GM21619 (cell line): ENCODE results near the gene PEMT.

Source experiments
- ATAC-seq: cut with Tn5 transposase; IDR thresholded peaks from one replicate; pipeline ENCODE4 v1.9.1; 2021; ENCODE audit not compliant: unreplicated experiment

Gene PEMT

DNA sequence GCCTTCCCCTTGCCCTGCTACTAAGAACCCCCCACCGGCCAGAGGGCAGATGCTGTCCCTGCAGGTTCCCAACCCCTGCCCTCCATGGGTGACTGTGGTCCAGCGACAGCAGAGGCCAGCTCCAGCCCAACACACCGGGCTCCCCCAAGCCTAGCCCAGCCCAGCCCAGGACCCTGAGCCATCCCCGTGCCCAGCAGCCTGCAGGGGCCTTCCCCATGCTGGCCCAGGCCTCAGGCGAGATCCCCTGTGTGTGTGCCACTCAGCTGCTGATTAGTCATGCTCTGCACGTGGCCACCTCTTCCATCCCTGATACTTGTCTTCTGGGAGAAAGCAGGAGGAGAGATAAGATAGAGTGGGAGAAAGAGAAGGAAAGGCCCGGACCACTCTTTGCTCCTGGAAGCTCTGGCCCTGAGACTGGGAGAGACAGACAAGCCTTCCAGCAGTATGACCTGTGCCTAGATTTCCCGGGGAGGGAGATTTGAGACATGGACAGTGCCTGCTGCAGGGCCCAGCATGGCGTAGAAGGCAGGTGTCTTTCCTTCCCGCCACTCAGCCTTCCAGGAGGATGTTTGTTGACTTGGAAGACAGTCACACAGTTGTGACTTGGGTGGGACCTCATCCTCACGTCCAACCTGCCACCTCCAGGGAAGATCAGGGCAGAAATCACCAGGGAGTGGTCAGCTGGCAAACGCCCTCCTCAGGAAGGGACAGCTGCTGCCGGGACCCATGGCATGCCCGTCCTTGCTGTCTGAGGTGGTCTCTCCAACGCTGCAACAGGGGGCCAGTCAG, 54.0 kb downstream of the PEMT start:
- no peak for ATAC-seq

DNA sequence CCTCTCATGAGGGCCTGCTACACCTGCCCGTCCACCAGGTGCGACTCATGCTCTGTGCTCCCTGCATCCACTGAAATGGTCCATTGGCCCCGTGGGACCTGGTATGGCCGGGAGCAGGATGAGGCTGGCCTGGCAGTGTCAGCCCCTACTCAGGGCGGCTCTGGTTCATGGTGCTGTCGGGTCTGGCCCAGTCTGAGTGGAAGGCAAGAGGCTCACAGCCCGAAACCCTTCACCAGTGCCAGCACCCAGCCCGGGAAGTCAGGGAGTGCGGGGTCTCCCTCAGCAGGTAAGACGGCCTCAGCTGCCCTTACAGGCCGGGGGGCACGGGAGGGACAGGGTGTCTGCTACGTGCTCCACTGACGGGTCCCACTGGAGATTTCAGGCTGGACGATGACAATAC, 54.8 kb downstream of the PEMT start:
- no peak for ATAC-seq

DNA sequence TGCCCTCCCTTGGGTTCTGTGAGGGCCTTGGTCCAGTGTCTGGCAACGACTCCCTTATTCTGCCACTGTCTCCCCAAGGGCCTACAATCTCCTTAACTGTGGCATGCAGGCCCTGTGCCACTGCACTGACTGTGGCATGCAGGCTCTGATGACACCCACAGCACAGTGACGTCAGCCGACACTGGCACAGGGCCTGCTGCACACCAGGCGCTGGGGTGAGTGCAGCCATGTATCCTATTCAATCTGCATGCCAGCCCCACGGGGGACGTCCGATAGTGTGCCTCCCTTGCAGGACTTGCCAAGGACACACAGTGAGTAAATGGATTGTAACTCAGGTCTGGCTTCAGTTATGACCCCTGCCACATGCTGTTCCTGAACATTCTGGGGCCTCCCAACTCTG, 55.6 kb downstream of the PEMT start:
- no peak for ATAC-seq

- no peak for ATAC-seq
Observed at GRCh38 chr17:17533901-17534441, 57.5 kb downstream of the PEMT start.

DNA sequence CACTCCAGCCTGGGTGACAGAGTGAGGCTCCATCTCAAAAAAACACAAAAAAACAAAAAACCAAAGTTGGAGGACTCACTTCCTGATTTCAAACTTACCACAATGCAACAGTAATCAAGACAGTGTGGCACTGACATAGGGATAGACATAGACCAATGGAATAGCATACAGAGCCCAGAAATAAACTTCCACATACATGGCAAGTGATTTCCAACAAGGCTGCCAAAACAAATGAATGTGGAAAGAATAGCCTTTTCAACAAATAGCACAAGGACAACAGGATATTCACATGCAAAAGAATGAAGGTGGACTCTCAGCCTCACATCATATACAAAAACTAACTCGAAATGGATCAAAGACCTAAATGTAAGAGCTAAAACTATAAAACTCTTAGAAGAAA, 58.5 kb downstream of the PEMT start:
- ATAC-seq, result no peak

DNA sequence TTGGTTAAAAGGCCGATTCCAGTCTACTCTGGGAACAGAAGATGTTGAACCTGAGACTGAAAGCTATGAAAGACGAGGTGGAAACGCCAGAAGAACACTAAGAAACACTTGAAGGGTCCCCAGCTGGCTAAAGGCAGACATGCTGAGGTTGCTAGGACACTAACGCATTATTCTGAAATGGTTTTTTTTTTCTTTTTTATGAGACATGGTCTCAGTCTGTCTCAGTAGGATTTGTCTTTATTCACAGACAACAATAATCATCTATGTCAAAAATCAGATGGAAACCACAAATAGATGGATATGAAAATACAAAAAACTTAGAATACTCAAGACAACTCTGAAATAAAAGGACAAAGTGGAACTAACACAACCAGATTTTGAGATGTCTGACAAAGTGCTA, 60.4 kb downstream of the PEMT start:
- no peak for ATAC-seq

DNA sequence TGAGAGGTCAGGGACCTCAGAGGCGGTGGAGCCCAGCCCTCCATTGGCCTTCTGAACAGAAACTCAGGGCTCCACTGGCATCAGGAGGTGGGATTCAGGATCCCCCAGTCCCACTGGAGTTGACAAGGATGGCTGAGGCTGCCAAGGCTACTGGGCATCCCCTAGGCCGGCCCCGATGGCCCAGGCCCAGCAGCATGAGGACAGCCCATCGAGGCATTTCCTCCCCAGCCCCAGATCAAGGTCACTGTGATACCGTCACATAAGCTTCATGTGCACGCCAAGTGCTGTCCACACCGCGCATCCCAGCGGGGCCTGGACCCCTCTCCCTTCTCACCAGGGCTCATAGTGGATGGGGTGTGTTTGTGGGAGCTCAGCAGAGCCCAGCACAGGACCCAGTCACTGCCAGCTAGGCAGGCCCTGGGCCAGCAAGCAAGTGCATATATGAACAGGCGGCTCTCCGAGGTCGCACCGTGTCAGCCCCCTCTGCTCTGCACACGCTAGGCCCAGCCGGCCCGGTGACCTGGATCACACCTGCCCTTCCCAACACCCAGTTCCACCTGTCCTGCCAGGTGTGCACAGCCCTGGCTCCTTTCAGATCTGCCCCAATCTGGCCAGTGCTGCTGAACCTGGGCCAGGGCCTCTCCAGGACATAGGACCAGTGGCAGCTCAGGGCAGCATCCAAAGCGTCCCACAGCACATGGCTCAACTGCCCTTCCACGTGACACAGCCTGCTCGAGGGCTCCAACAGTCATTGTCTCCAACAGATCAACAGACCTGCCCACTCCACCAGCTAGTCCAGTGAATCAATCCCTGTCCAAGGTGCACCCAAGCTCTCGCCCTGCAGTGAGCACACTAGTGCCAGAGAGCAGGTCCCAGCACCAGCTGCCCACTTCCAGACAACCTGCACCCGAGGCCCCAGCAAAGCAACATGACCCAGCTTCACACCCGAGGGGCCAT, 62.5 kb downstream of the PEMT start:
- ATAC-seq, result no peak

DNA sequence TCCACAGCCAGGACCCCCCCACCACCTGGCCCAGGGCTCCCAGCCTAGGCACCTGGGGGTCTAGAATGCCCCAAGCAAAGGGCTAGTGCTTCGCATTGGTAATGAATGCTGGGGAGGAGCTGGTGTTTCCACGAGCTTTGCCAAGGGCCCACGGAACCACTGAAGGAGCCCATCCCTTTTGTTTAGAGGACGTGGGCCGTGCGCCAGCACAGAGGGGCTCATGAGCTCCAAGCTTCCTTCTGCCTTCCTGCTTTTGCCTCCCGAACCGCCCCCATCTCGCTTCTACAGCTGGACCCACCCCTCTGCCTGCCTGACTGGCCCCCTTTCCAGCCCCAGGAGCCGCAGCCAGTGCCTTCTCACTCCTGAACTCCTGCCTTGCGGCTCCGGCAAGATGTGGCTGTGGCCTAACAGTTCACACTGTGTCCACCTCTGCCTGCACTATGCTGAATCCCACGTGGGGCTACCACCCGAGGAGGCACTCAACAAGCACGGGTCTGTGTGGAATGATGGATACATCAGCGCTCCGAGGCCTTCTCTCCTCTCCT, 63.5 kb downstream of the PEMT start:
- no peak for ATAC-seq

DNA sequence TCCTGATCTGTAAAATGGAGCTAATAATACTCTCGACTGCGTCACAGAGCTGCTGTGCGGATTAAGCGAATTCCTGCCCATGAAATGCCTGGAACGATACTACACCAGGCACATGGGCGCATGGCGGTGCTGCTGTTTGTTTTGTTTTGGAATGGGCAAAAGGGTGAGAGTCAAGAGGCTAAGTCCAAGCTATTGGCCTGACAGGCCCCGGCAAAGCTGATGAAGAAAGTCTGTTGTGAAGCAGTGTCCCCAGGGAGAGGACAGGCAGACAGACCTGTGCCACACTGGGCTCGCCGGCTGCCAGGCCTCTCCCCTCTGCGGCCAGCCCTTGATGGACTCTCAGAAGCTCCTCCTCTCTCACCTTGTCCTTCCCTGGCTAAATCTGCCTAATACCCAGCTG, 64.0 kb downstream of the PEMT start:
- ATAC-seq, result no peak

- ATAC-seq, result no peak
Observed at GRCh38 chr17:17526369-17526768, 65.1 kb downstream of the PEMT start.

GRCh38 chr17:17525956-17526355, 65.6 kb downstream of the PEMT start:
- no peak for ATAC-seq

GRCh38 chr17:17525311-17525710, 66.2 kb downstream of the PEMT start:
- no peak for ATAC-seq

- no peak for ATAC-seq
Observed at GRCh38 chr17:17523731-17524490, 67.6 kb downstream of the PEMT start.

DNA sequence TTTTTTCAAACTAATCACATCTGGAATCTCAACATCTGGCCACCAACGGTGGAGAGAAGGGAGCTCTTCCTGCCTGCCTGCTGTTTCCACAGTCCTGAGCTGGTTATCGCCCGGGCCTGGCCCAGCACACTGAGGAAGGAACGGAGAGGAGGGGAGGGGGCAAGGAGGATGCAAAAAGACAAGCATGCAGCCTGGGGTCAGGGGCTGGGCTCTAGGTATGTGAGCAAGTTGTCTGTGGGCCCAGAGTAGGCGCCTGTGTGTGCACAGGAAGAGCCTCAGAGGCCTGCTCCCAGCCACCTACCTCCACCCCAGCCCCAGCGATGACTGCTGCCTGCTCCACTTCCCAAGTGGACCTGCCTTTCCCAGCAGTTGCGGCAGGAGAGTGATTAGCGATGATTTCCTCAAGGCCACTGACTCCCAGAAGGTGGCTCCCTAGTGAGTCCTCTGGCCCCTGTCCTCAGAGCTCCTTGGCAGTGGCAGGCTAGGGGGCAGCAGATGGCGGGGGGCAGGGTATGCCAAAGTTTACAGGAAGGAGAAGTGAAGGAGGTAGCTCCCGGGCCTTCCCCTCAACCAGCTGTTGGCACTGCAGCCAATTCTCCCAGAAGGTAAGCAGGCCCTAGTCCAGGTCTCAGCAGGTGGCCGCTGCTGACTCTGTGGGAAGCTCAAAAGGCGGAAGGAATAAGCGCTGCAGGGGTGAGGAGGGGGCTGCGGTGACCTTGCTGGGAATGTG, 68.3 kb downstream of the PEMT start:
- ATAC-seq, result no peak

- ATAC-seq, result no peak
Observed at GRCh38 chr17:17520599-17521232, 70.8 kb downstream of the PEMT start.

- no peak for ATAC-seq
Observed at GRCh38 chr17:17519886-17520285, 71.6 kb downstream of the PEMT start.

- no peak for ATAC-seq
Observed at GRCh38 chr17:17518951-17519350, 72.6 kb downstream of the PEMT start.

DNA sequence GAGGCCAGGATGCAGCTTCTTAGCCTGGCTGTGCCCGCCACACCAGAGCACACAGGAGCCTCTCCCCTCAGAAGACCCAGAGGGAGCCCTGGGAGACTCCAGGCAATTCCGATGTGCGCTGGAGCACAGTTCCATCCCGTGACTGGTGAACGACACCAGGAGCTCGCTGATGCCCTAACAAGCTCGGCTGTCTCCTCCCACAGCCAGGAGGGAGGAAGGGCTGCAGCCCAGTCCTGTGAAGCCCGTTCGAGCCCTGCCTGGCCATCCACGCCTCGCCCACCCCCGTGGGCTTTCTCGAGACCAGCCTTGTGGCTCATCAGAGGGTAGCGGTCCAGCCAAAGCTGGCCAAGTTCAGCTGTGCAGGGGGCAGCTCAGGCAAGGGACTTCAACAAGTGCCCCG, 73.5 kb downstream of the PEMT start:
- ATAC-seq, result no peak

- no peak for ATAC-seq
Observed at GRCh38 chr17:17516941-17517720, 74.4 kb downstream of the PEMT start.
